D721Med (cell line): Measurements from ENCODE around the gene AKR7A2.

Experiments
- DNase-seq: peaks from one replicate; pipeline ENCODE4 v3.0.0; 2011; ENCODE audit warnings: low spot score; ENCODE audit not compliant: insufficient read length
- FAIRE-seq: peaks from 2 replicates; lab custom pipeline; 2011; peaks lifted over from hg19 to GRCh38; lab: Jason Lieb, UNC
- CTCF ChIP-seq: IDR thresholded peaks from 2 replicates; pipeline ENCODE4 v1.5.1; 2012; ENCODE audit warnings: mild to moderate bottlenecking, control low read depth; ENCODE audit not compliant: insufficient read depth; ENCODE audit errors: missing control alignments

The AKR7A2 gene

GRCh38 chr1:19349999-19350398 is 38.1 kb upstream of the AKR7A2 start:
- FAIRE-seq: no peak
- TF ChIP-seq CTCF: no peak

GRCh38 chr1:19348441-19349198 is 36.7 kb upstream of the AKR7A2 start:
- DNase-seq (no peak), FAIRE-seq (no peak)
- no peak for TF ChIP-seq CTCF

More at GRCh38 chr1:19349999-19350398, 38.1 kb upstream of the AKR7A2 start:
- DNase-seq: no peak

DNA sequence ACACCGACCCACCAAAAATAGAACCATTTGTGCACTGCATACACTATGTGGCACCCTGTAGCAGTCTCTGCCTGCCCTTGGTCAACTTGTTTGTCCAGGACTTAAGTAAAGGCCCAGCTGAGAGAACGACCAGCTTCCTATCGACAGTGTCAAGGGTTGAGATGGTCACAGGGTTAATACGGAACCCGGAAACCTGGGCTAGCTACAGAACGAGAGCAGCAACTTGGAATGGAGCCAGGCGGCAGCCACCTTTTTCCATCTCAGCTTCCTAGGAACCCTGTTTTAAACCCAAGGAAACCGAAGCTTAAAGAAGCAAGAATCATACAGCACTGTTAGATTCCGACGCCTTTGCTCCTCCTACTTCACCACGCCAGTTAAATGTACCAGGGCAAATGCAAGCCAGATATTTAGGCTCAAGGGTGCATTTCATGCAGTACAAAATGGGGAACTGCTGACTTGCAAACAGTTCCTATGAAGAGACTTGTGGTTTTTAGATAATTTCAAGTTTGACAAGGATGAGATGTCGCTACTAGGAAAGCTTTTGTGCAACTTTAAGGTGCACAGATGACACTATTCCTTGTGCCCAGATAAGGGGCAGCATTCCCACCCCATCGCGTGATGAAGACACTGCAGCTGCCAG is 35.7 kb upstream of the AKR7A2 start:
- TF ChIP-seq CTCF: no peak

GRCh38 chr1:19346026-19346425 is 34.1 kb upstream of the AKR7A2 start:
- DNase-seq (no peak), FAIRE-seq (no peak)
- TF ChIP-seq CTCF: no peak

More for the DNA sequence above, 35.7 kb upstream of the AKR7A2 start:
- DNase-seq (no peak), FAIRE-seq (no peak)

- TF ChIP-seq CTCF: no peak
- DNase-seq (no peak), FAIRE-seq (no peak)
Observed at GRCh38 chr1:19345391-19345790, 33.4 kb upstream of the AKR7A2 start.

DNA sequence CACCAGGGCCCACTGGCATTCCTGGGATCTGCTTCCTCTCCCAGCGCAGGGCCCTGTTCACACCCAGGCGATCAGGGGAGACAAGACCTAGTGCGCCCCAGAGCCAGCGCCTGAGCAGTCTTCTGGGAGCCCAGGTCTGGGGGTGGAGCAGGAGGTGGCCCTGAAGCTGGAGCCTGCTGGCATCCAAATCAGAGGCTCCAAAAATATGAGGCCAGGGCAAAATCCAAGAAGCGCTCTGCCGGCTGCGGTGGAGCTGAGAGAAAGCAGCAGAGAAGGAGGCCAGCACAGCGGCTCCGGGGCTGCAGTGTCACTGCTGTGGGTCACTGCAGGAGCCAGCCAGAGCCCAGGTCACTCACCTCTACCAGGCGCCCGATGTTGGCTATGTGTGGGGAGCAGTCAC is 32.9 kb upstream of the AKR7A2 start:
- DNase-seq: no peak

More for the DNA sequence above, 32.9 kb upstream of the AKR7A2 start:
- no peak for TF ChIP-seq CTCF
- no peak for FAIRE-seq
